HFF-Myc (cell line): ENCODE data around the gene SLC22A16.

Experiments
- DNase-seq: peaks from one replicate; pipeline ENCODE4 v3.0.0-alpha.2; 2011; ENCODE audit warnings: low read depth; ENCODE audit errors: extremely low read depth
- H3K4me3 ChIP-seq: replicated peaks from 2 replicates; pipeline ENCODE4 v1.5.1; 2011; ENCODE audit warnings: low read depth, mild to moderate bottlenecking, control low read depth, low read length
- CTCF ChIP-seq: IDR thresholded peaks from 2 replicates; pipeline ENCODE4 v1.5.1; 2012; ENCODE audit warnings: mild to moderate bottlenecking, low read depth, low read length, control low read depth; ENCODE audit errors: missing control alignments

Gene SLC22A16

GRCh38 chr6:110389689-110390382 is 86.6 kb downstream of the SLC22A16 start:
- H3K4me3 ChIP-seq: no peak overlapping the region
- TF ChIP-seq CTCF: no peak
- no peak for DNase-seq

GRCh38 chr6:110387986-110388385 is 88.4 kb downstream of the SLC22A16 start:
- H3K4me3 ChIP-seq: no peak overlapping the region
- TF ChIP-seq CTCF: no peak
- no peak for DNase-seq

GRCh38 chr6:110385458-110385863 is 91.0 kb downstream of the SLC22A16 start:
- no peak overlapping the region for H3K4me3 ChIP-seq
- no peak for TF ChIP-seq CTCF
- no peak for DNase-seq

- no peak overlapping the region for H3K4me3 ChIP-seq
- no peak for DNase-seq
- TF ChIP-seq CTCF: no peak
Observed at GRCh38 chr6:110378552-110378951, 97.9 kb downstream of the SLC22A16 start.
